NK-92 (cell line): ENCODE data around the gene EAF2.

ENCODE experiments used
- DNase-seq: peaks from one replicate; lab custom pipeline; 2025; ENCODE audit not compliant: unreplicated experiment; lab: John Stamatoyannopoulos, UW

EAF2 gene

DNA sequence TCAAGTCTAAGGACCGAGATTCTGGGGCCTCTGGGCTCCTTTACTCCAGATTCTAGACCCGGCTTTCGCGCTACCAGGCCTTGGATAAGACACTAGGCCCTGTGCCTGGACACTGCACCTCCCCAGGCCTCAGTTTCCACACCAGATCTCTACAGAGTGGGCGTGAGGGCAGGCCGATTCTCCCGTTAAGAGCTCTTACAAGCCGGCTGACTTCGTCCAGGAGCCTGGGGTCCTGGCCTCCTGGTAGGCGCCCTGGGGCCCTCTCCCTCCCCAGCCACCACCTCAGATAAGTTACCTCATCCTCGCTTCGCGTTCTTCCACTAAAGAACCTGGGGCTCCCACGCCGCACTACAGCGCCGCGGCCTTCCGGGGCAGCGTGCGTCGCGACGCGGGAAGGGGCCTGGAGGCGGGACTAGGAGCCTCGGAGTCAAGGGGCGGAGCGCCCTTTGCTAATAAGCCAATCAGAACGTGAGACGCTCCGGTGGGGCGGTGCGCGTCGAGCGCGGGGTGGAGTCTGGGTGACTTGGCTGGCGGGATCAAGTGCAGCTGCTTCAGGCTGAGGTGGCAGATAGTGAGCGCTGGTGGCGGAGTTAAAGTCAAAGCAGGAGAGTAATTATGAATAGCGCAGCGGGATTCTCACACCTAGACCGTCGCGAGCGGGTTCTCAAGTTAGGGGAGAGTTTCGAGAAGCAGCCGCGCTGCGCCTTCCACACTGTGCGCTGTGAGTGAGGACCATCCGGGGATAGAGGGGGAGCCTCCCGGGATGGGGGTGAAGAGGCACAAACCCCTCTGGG is at the start of gene EAF2, which contains the start of gene IQCB1:
Gene EAF2 (plus strand): TSS at position 539 of the 794 bp plus-strand sequence. CDS start 77 bp downstream, at position 616.
Gene IQCB1 (minus strand): TSS at position 390 of the 794 bp plus-strand sequence. CDS start 6,100 bp downstream, outside the sequence.
- DNase-seq: peak; percentile 61

DNA sequence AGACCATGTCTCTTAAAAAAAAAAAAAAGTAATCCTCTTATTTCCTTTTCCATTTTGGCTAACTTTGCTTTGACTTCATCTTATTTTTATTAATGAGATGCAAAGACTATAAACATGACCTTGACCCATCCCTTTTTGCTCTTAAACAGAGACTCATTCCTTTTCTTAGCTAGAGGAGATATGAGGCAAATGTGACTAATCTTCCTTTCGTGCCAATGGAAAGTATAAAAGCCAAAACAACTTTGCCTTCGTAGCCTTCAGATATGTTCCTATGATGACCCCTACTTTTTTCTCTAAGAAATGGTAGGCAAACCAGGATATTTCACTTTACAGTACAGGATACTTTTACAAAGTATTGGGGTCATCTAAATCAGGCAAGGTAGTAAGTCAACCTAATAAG is 48.5 kb upstream of the EAF2 start:
- DNase-seq: no peak

DNA sequence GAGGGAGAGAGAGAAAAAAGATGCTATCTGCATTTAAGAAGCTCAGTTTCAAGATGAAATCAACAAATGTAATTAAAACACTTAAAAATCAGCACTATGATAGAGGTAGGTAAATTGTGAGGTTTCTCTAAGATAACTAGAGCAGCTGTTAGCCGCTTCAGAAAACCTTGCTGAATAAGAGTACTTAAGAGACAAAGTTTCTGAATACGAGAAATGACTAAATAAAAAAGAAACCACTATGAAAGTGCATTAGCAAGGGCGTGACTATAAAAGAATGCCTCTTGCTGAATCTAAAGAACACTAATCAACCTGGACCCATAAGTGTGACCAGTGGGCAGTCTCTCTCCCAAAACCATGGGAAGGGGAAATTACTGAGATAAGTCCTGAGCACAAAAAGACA is 41.9 kb upstream of the EAF2 start:
- DNase-seq: no peak

DNA sequence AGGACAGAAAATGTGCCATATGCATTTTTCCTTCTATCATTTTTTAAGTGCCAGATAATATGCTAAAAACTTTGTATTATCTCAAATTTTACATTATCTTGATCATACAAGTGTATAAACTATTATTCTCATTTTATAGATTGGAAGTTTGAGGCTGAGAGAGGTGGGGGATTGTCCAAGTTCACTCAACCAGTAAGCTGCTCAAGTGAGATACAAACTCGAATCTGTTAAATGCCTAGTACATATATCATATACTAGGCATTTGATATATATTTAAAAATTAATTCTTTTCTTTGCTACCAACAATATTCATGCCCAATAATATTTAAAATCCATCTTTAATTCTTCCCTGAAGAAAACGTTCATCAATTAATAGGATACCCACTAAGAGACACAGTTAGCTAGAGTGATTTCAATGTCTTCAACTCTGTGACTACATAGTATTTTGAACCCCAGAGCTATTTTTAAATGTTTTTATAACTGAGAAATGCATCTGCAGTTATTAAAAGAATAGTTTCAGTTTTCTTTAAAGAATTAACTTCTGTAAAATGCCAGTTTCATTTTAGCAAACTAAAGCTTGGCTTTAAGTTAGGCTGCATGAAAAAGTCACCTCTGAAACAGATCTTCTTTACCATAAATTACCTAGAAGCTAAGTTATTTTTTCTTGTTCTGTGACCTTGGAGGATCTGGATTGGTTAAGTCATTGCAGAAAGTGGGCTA is 40.6 kb upstream of the EAF2 start:
- DNase-seq: no peak

DNA sequence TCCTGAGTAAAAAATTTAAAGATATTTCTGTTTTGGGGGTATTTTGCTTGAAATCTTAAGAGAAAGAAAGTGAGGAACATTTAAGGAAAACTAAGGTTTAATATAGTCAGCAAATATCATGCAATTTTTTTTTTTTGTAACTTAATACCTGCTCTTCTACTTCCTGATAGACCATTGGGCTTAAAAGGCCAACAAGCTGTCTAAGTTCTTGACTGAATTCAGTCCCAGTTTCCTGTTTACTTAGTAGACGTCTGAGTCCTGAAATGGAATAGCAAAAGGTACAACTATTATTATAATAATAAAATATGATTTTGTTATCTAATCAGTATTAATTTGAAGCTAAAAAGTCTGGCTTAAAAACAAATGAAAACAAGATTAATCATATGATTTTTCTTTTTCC is 38.0 kb upstream of the EAF2 start:
- DNase-seq: no peak

DNA sequence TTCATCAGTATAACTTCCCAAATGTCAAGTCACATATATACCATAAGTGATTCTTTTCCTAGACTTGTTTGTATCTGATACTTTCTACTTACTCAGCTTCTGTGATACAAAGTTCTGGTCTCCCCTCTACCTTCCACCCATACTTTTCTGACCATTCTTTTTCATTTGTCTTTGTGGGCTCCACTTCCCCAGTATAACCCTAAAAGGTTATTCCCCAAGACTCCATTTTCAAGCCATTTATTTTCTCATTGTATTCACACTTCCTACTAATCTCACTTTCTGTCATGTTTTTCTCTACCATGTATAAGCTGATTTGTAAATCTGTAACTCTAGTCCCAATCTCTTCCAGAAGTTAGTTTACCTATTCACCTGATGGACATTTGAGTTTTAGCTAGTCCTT is 34.1 kb upstream of the EAF2 start:
- DNase-seq: no peak

DNA sequence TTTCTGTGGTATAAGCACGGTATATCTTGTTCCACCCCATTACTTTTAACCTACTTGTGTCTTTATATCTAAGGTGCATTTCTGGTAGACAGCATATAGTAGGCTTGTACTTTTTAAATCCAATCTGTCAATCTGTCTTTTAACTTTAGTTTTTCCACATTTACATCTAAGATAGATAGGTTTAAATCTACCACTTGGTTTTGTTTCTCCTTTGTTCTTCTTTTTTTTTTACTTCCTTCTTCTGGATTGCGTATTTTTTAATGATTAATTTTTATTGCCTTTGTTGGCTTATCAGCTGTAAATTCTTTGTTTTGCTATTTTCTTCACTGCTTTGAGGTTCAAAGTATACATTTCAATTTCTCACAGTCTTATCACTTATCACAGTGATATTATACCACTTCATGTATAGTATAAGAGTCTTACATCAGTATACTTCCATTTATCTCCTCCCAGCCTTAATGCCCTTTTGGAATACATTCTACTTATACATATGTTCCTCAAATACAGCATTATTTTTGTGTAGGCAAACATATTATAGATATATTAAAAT is 31.2 kb upstream of the EAF2 start:
- no peak for DNase-seq

DNA sequence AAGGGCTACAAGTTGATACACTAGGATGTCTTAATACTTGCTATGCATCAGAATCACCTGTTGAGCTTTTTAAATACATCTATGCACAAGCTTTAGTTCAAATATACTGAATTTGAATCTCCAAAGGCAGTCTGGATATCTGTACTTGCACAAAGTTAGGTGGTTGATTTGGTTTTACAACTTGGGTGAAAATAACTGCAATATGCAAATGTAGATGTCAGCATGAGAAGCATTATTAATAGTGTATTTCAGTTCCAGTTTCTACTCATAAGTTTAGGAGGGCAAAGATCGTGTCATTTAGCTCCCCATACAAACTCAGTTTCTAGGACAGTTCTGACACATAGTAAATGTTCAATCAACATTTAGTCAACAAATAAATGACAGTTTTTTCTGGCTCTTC is 25.8 kb upstream of the EAF2 start:
- DNase-seq: no peak

DNA sequence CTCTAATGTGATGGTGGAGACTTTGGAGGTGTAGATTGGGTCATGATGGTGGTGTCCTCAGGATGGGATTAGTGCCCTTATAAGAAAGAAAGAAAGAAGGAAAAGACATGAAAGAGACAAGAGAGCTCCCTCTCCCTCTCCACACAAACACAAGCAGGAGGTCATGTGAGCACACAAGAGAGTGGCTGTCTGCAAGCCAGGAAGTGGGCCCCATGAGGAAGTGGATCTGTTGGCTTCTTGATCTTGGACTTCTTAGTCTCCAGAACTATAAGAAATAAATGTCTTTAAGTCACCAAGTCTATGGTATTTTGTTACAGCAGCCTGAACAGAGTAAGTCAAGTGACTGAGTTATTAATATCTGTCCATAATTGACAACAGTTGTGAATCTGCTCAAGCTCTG is 17.3 kb upstream of the EAF2 start:
- DNase-seq: no peak

DNA sequence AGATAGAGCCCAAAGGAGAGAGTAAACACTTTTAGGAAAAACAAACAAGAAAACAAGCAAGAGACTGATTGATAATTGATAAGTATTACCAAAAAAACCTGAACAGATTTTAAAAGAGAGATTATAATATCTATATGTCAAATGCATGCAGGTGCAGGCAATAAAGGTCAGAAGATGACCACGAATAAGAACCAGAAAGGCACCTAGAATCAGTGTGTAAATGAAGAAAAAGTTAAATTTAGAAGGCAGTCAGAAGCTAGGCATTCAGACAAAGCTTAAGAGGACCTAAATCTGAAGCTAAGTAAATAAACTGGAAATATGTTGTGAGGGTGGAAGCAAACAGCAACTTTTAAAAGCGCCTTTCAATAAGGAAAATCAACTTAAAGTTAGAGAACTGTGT is 16.4 kb upstream of the EAF2 start:
- DNase-seq: no peak

DNA sequence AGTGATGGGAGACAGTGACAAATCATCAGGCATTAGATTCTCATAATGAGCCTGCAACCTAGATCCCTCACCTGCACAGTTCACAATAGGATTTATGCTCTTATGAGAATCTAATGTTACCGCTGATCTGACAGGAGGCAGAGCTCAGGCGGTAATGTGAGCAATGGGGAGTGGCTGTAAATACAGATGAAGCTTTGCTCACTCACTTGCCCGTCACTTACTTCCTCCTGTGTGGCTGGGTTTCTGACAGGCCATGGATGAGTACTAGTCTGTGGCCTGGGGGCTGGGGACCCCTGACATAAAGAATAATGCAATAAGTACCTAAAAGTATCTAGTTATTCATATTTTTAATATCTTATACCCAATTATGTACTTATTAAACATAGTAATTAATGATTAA is 15.8 kb upstream of the EAF2 start:
- no peak for DNase-seq

DNA sequence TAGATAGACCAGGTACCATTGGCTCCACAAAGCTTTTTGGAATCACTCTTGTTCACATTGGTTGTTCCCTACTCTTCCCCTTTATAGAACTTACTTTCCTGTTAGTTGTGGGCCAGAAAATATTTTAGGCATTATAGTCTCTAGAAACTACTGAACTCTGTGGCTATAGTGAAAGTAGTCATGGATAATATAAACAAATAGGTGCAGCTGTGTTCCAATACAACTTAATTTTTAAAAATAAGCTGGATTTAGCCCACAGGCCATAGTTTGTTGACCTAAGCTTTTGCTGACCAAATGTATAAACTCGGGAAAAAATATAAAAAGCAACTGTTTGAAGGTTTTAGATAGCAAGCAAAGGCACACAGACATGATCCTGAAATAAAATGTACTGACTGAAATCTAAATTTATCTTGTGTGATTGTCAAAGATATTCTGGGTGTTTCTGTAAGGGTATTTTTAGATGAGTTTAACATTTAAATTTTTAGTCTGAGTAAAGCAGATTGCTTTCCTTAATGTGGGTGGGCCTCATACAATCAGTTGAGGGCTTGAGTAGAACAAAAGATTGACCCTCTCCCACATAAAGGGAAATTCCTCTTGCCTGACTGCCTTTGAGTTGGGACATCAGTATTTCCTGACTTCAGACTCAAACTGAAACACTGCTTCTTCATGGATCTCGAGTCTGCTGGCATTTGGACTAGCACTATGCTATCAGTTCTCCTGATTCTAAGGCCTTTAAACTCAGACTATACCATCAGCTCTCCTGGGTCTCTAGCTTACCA is 13.4 kb upstream of the EAF2 start:
- no peak for DNase-seq

DNA sequence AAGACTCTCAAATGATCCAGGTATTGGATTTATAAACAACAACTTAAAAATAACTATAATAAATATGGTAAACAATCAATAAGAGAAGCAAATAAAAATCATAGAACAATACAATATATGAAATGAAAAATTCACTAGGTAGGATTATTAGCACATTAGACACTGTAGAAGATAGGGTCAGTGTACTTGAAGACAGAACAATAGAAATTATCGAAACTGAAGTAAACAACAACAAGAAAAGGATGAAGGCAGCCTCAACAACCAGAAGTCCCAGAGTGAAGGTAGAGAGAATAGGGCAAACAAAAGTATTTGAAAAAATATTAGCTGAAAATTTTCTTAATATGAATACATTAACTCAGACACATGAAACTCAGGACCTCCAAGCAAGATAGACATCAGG is 12.0 kb upstream of the EAF2 start:
- DNase-seq: no peak

DNA sequence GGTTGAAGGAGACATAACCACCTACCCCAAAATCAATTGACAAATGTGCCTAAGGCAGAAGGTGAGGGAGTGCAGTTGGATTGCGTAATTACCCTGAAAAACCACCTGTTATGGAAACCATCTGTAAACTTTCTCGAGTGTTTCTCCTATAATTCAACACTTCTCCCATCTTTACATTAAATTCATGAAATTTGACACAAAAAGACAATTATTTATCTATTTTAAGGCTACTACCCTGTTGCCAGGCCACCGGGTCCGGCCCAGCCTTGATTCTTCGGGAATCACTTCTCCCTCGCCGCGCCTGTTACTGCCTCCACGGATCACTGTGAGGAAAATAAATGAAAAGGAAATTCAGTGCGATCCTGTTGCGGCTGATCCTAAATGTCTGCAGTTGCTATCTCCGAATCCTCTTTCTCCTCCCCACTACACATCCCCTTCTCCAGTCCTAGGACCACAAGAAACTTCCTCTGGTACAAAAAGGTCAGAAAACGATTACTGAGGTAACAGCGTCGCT is 795 bp upstream of the EAF2 start:
- DNase-seq: no peak

DNA sequence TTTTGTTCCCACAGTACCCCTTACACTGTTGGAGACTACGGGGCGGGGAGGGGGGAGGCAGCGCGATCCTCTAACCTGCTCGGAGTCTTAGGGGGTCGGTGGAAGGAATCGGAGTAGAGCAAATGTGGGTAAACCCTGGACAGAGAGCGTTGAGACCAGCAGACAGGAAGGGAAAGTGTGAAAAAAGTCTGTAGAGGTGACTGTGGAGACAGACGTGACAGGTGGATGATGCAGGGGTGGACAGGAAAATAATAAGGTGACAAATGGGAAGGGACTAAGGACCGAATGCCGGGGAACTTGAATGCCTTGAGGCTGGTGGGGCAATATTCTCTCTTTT is 424 bp downstream of the EAF2 start:
- DNase-seq: no peak

DNA sequence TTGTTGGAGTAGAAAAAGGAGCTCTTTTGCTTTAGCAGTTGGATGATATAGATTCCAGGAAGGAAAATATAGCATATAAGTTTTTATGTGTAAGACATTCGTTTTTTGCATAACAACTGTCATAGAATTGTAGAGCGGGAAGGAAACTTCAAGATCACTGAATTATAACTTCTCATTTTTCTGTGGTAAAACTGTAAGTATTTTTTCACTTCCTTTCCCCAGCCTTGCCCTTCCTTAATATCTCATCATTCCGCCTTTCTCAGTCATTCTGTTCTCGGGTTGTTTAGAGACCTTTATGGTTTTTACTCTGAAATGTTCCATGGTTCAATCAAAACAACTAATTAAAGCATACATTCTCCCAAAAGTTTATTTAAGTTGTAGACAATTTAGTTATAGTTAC is 1.1 kb downstream of the EAF2 start:
- no peak for DNase-seq

DNA sequence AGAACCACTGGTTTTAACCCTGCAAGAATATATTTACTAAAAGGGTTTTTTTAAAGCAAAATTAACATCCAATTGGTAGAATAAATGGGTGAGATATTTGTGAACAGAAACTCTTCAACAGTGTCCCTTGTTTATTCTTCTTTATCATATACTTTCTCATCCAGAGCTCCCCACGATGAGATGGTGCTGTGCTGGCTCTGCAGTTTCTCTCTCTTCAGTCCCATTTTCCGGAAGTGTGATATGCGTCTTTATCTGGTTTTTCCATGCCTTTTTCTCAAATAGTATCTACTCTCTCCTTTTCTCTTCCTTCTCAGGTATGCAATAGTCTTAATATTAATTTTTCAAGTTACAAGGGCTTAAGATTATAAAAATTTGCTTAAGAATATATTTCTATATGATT is 1.5 kb downstream of the EAF2 start:
- DNase-seq: no peak

DNA sequence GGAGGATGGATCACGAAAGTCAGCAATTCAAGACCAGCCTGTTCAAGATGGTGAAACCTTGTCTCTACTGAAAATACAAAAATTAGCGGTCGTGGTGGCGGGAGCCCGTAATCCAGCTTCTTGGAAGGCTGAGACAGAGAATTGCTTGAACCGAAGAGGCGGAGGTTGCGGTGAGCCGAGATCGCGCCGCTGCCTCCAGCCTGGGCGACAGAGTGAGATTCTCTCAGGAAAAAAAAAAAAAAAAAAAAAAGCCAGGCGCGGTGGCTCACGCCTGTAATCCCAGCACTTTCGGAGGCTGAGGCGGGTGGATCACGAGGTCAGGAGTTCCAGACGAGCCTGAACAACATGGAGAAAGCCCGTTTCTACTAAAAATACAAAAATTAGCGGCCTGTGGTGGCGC is 5.0 kb downstream of the EAF2 start:
- DNase-seq: no peak

DNA sequence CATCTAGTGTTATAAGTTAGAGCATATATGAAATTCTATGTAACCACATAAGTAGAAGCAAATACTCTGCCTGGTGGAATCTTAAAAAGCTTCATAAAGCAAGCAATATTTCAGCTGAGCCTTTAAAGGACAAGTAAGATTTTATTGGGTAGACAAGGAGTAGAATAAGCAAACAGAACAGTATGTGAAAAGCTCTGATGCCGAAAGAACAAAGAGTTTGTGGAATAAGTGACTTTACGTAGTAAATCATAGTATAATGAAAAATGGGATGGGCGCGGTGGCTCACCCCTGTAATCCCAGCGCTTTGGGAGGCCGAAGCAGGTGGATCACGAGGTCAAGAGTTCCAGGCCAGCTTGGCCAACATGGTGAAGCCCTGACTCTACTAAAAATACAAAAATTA is 9.9 kb downstream of the EAF2 start:
- no peak for DNase-seq

DNA sequence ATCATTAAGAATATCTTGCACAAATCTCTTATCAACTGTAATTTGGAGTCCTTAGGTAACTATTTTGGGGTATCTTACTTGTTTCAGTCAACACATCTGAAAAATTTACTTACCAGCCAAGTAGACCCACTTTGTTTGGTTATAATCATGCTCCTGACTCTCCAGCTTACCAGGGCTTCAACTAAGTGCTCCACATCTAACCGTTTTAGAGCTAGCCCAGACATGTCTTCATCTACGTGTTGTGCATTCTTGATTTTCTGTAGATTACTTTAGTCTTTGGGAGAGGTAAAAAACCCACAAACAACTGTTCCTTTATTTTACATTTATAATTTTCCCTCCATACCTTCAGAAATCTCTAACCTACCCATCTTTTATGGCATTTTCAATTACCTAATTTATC is 17.2 kb downstream of the EAF2 start:
- DNase-seq: no peak

DNA sequence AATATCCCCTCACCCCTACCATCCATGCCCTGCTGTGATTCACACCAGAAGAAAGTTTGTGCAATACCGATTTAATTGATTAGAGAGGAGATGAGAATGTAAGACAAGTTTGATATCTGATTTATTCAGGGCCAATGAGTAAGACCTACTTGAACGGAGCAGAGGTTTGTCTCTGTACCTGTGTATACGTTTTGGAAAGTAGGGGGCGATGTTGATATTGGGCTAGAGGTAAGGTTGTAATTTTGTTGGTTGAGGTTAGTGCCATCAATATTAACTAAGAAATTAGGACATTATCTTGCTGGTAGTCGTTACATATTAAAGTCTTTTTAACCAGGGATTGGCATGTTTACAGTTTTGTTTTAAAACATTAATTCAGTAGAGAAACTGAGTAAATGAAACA is 20.5 kb downstream of the EAF2 start:
- no peak for DNase-seq
